Sigmoid colon (tissue), 7 donors: ENCODE measurements around the gene SELENOF. TPM values are rescaled to one million over a fixed set of nuclear protein-coding genes. Genes with fewer than 3 reads are reported as not detected.

Experiments
- DNase-seq: peaks from one replicate; pipeline ENCODE4 v3.0.0-alpha.2; 2019
- H3K27ac ChIP-seq, 4 donors: fragments of 200-600 bp; sonication (generic); one replicate each; pipeline ENCODE4 v1.5.1; 2016 to 2019; ENCODE audit warnings: mild to moderate bottlenecking in 1 of 4
- H3K27me3 ChIP-seq, 3 donors: fragments of 200-600 bp; sonication (generic); one replicate each; pipeline ENCODE4 v1.5.1; 2019; ENCODE audit warnings: mild to moderate bottlenecking in 1 of 3
- H3K36me3 ChIP-seq, 4 donors: fragments of 200-600 bp; sonication (generic); one replicate each; pipeline ENCODE4 v1.5.1; 2016 to 2019
- H3K4me1 ChIP-seq, 4 donors: fragments of 200-600 bp; sonication (generic); one replicate each; pipeline ENCODE4 v1.5.1; 2017 to 2019
- H3K4me3 ChIP-seq, 4 donors: fragments of 200-600 bp; sonication (generic); one replicate each; pipeline ENCODE4 v1.5.1; 2017 to 2019; ENCODE audit warnings: mild to moderate bottlenecking in 2 of 4, moderate library complexity in 1 of 4
- H3K9me3 ChIP-seq, 4 donors: fragments of 200-600 bp in 3 of 4; sonication (generic) in 3 of 4; one replicate each; pipeline versions ENCODE4 v1.5.1 to v1.6.1; 2013 to 2019
- EP300 ChIP-seq, 4 donors: sonication (generic); formaldehyde crosslinking; IDR thresholded peaks; one replicate each; pipeline ENCODE4 v1.6.1; 2017; ENCODE audit warnings: antibody characterized with exemption in 4 of 4
- POLR2A ChIP-seq, 2 donors: fragments of 450-650 bp; IDR thresholded peaks; one replicate each; pipeline ENCODE4 v1.6.1; 2016; ENCODE audit warnings: antibody characterized with exemption in 2 of 2, mild to moderate bottlenecking in 2 of 2, moderate library complexity in 2 of 2
- POLR2AphosphoS5 ChIP-seq, 4 donors: sonication (generic); formaldehyde crosslinking; IDR thresholded peaks; one replicate each; pipeline ENCODE4 v1.6.1; 2017; ENCODE audit warnings: antibody characterized with exemption in 4 of 4
- WGBS, 2 donors: extraction: QIAGEN DNeasy Blood & Tissue Kit; methylation state at CpG; one replicate each; pipeline ENCODE4 v1.1.7; 2013; 5-methylcytosine and 5-hydroxymethylcytosine counted together
- intact Hi-C: fragments of 100-400 bp; cut with DNase I; formaldehyde crosslinking; loops from one replicate; pipeline ENCODE4 v1.15.1; 2023
- polyA plus RNA-seq, 3 donors: library from polyadenylated mRNA; stranded (reverse); fragments of 200-250 nt; gene quantifications; one replicate each; pipeline ENCODE4 v1.2.3, GENCODE V29; 2013
- total RNA-seq, 4 donors: library from RNA; depleted of rRNA; stranded (reverse); fragments of >200 nt; gene quantifications; one replicate each; pipeline ENCODE4 v1.1.0, GENCODE V29; 2016
- TF ChIP-seq, protein P1 (sequence below), 4 experiments: fragments of 450-650 bp in 3 of 4; fragments of 200-600 bp in 1 of 4; IDR thresholded peaks; one replicate each; pipeline ENCODE4 v1.5.1; 2016 to 2019; ENCODE audit warnings: antibody characterized with exemption in 4 of 4, mild to moderate bottlenecking in 3 of 4, moderate library complexity in 2 of 4
- donor health status: healthy with polysubstance abuse.
- donor health status: Bipolar disorder and iron deficiency.
- donor health status: healthy.

The SELENOF gene
- total and polyA plus RNA-seq, 7 donors = 66.7 to 128 (median 77.0) TPM

DNA sequence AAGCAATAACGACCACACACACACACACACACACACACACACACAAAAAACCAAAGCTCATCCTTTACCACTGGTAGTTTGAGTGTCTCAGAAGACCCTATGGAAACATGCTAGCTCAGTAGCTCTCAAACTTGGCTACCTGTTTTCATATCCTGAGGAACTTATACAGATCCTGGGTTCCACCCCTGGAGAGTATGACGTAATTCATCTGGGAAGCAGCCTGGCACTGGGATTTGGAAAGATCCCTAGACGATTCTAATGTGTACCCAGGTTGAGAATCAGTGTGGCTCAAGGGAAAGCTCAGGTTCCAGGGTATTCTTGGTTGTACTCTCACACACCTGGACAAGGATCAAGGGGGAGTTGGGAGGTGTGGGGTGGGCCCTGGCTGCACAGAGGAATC is 85.9 kb downstream of the SELENOF start:
- no peaks in the 10 kb centered on the region for H3K4me1 ChIP-seq

DNA sequence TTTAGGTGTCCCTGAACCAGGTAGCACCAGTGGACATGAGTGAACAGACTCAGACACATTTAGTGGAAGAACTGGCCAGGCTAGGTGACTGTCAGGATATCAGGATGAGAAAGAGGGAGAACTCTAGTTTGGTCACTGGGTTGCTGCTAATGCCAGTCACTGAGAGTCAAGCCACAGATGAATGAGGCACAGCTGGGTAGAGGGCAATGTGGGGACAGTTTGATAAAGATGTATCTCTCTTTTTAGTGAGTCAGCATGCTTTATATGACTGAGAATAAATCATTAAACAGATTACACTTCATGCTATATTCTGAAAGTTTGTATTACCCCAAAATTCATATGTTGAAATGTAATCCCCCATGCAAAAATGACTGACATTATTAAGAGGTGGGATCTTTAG is 87.1 kb downstream of the SELENOF start:
- no peak for DNase-seq
- no peaks in the 10 kb centered on the region for H3K4me1 ChIP-seq
- H3K4me3 ChIP-seq = no peak overlapping the region
- peaks cover 0 to 3% (median 0%) of the 10 kb centered on the region in 3 donors for H3K27me3 ChIP-seq
- TF ChIP-seq EP300 (IDR thresholded peaks at IDR 0.05) (no peak), POLR2A (IDR thresholded peaks at IDR 0.05) (no peak), POLR2AphosphoS5 (IDR thresholded peaks at IDR 0.05) (no peak)
- TF ChIP-seq, protein P1, sequence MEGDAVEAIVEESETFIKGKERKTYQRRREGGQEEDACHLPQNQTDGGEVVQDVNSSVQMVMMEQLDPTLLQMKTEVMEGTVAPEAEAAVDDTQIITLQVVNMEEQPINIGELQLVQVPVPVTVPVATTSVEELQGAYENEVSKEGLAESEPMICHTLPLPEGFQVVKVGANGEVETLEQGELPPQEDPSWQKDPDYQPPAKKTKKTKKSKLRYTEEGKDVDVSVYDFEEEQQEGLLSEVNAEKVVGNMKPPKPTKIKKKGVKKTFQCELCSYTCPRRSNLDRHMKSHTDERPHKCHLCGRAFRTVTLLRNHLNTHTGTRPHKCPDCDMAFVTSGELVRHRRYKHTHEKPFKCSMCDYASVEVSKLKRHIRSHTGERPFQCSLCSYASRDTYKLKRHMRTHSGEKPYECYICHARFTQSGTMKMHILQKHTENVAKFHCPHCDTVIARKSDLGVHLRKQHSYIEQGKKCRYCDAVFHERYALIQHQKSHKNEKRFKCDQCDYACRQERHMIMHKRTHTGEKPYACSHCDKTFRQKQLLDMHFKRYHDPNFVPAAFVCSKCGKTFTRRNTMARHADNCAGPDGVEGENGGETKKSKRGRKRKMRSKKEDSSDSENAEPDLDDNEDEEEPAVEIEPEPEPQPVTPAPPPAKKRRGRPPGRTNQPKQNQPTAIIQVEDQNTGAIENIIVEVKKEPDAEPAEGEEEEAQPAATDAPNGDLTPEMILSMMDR (IDR thresholded peaks at IDR 0.05) = no peak
- no peaks in the 10 kb centered on the region for H3K36me3 ChIP-seq
- H3K27ac ChIP-seq = no peak overlapping the region
- H3K9me3 ChIP-seq = no peaks in the 10 kb centered on the region
- intact Hi-C loops = no loop called here

More for the DNA sequence above, 85.9 kb downstream of the SELENOF start:
- TF ChIP-seq, protein P1 (IDR thresholded peaks at IDR 0.05) = no peak
- TF ChIP-seq POLR2AphosphoS5 (IDR thresholded peaks at IDR 0.05) = no peak
- TF ChIP-seq POLR2A (IDR thresholded peaks at IDR 0.05) = no peak
- TF ChIP-seq EP300 (IDR thresholded peaks at IDR 0.05) = no peak
- DNase-seq = no peak
- no peaks in the 10 kb centered on the region for H3K36me3 ChIP-seq
- H3K27me3 ChIP-seq = peaks cover 0 to 3% (median 0%) of the 10 kb centered on the region in 3 donors
- WGBS, 2 donors = 54 to 78% methylated on average over 3 of the region's 3 CpGs
- no peak overlapping the region for H3K27ac ChIP-seq
- intact Hi-C loops = no loop called here
- H3K4me3 ChIP-seq = no peak overlapping the region
- no peaks in the 10 kb centered on the region for H3K9me3 ChIP-seq

DNA sequence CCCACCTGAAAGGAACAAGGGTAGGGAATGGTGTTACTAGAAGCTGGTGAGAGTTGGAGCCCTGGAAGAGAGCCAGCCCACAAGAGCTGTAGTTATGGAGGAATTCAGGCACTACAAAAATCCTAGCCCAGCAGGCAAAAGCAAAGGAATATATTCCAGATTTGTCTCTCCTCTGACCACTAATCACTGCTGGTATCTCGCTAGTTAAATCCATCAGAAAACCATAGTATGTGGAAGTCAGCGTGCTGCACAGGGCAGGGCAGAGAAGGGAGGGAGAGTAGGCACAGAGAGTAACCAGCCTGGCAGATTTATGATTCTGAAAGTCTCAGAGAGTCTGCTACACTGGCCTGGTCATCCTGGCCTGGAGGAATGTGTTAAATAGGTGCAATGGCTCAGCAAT is 88.6 kb downstream of the SELENOF start:
- DNase-seq = no peak
- intact Hi-C loops = no loop called here
- no peaks in the 10 kb centered on the region for H3K4me1 ChIP-seq
- 53 to 68% methylated on average over 2 of the region's 2 CpGs for WGBS, 2 donors
- no peak overlapping the region for H3K4me3 ChIP-seq
- H3K9me3 ChIP-seq = no peaks in the 10 kb centered on the region
- H3K36me3 ChIP-seq = no peaks in the 10 kb centered on the region
- TF ChIP-seq POLR2AphosphoS5 (IDR thresholded peaks at IDR 0.05) (no peak), EP300 (IDR thresholded peaks at IDR 0.05) (no peak), POLR2A (IDR thresholded peaks at IDR 0.05) (no peak)
- TF ChIP-seq, protein P1 (IDR thresholded peaks at IDR 0.05) = no peak
- peaks cover 0 to 3% (median 0%) of the 10 kb centered on the region in 3 donors for H3K27me3 ChIP-seq
- no peak overlapping the region for H3K27ac ChIP-seq

DNA sequence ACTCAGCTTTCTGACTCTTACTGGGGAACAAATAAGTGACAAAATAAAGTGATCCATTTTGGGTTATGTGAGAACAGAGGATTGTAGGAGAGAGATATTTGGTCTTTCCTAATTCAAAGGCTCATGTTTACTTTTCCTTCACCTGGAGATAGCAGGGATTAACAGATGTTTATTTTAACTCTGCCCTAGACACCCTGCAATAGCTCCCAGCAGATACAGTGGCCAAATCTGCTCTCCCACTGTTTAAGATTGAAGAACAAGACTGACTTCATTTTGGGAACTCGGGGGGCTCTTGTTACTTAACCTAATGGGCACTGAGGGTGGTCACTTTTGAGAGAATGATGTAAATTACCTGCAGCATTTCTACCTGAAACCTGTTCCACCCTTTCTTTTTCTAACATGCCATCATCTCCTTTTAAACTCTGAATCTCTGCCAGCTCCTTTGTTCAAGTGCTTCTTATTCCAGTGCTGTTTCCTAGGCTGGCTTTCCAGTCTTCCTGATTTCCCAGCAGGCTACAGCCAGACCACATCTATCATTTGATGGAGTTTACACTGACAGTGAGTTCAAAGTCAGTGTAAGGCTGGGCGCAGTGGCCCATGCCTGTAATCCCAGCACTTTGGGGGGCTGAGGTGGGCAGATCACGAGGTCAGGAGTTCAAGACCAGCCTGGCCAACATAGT is 90.0 kb downstream of the SELENOF start:
- Histone ChIP-seq H3K36me3 (no peaks in the 10 kb centered on the region), H3K27me3 (peaks cover 0 to 3% (median 0%) of the 10 kb centered on the region in 3 donors), H3K4me3 (no peak overlapping the region), H3K27ac (no peak overlapping the region), H3K9me3 (no peaks in the 10 kb centered on the region), H3K4me1 (no peaks in the 10 kb centered on the region)
- WGBS, 2 donors = 52 to 75% methylated on average over 3 of the region's 3 CpGs
- TF ChIP-seq EP300 (IDR thresholded peaks at IDR 0.05) (no peak), POLR2AphosphoS5 (IDR thresholded peaks at IDR 0.05) (no peak), POLR2A (IDR thresholded peaks at IDR 0.05) (no peak)
- TF ChIP-seq, protein P1 (IDR thresholded peaks at IDR 0.05) = no peak
- intact Hi-C loops = no loop called here
- no peak for DNase-seq

DNA sequence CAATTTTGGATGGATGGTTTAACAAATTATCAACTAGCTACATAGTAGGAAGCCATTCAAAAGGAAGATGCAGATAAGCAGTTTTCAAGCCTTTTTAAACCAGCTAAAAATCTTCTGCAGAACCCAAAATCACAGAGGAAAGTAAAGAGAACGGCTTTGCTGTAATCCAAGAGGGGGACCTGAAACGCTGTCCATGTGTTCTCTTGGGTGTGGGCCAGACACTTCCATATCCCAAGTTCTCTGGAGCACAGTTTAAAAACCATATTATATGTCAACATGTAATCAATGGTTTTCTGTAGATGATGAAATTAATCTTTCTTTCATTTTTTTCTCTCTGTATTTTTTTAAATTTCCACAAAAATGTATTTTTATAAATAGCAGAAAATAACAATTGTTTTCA is 90.5 kb downstream of the SELENOF start:
- 74 to 79% methylated on average over 2 of the region's 2 CpGs for WGBS, 2 donors
- no peaks in the 10 kb centered on the region for H3K9me3 ChIP-seq
- no peak overlapping the region for H3K27ac ChIP-seq
- H3K4me3 ChIP-seq = no peak overlapping the region
- no peak for DNase-seq
- intact Hi-C loops = no loop called here
- no peaks in the 10 kb centered on the region for H3K36me3 ChIP-seq
- peaks cover 0 to 3% (median 0%) of the 10 kb centered on the region in 3 donors for H3K27me3 ChIP-seq
- TF ChIP-seq POLR2AphosphoS5 (IDR thresholded peaks at IDR 0.05) (no peak), POLR2A (IDR thresholded peaks at IDR 0.05) (no peak), EP300 (IDR thresholded peaks at IDR 0.05) (no peak)
- TF ChIP-seq, protein P1 (IDR thresholded peaks at IDR 0.05) = no peak
- H3K4me1 ChIP-seq = no peaks in the 10 kb centered on the region
